Stimulated activated CD8-positive, alpha-beta memory T cell treated with anti-CD3 and anti-CD28 coated beads, Interleukin-15, amount 100 ng/mL, for 4 hours (primary cell): ENCODE results near the gene BPIFB1.

Experiments used
- DNase-seq, 2 donors: peaks; one replicate each; pipeline ENCODE4 v3.0.0-alpha.2; 2020; ENCODE audit warnings: low read depth in 2 of 2

BPIFB1 gene

DNA sequence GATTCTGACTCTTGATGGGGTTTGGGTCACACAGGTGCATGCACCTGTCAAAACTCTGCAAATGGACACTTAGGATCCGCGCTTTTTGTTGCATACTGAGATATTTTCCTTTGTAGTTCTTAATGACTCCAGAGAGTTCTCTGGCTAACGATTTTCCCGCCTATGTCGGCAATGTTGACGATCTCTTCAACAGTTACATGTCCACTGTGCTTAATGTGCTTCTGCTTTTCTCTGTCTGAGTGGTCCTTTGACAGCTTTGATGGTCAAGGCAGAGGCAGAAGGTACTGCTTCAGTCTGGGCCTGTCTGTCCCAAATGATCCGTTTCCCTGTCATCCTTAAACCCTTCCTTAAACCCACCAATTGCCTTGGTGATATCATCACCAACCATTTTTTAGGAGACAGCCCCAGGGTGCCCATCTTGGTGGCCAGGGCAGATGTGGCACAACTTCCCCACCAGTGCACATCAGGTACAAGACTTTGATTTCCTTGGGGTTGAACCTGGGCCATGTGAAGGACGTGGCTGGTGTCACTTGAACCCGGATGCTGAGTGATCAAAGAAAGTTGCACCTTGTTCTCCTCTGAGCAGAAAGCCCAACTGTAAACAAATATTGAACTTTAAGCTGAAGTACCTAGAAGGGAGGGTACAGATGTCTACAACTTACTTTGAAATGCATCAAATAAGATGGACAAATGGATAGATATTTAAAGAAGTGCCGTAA, 10.7 kb upstream of the BPIFB1 start:
- no peak for DNase-seq

DNA sequence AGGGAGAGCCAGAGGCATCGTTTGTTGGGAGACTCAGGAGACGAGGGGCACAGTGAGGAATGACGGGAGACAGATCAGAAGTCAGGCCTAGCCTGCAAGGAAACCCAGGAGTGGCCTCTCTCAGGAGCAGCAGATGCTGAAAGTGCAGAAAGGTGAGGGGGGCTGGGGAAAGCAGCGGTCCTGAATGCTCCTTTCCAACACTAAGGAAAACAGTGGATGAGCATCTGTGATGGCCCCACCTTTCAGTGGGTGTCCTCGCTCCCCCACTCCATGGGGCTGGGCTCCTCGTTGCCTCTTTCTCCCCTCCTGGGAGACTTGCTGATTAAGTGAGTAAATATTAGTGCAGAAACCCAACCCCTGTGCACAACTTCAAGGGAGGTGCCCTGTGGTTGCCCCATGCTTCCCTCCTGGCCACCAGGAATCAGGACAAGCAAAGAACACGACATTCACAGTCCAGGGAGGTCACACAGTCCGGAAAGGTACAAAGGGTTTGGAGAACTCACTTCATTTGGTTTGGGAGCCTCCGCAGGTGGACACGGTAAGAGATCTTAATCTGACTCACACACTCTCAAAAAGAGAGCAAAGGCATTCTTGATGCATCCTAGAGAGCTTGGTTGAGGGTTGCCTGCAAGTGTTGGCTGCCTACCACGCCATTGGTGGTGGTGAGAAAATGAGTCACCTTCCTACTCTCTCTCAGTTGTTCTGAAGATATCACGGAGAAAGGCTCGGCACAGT, 9.7 kb upstream of the BPIFB1 start:
- DNase-seq, result no peak

DNA sequence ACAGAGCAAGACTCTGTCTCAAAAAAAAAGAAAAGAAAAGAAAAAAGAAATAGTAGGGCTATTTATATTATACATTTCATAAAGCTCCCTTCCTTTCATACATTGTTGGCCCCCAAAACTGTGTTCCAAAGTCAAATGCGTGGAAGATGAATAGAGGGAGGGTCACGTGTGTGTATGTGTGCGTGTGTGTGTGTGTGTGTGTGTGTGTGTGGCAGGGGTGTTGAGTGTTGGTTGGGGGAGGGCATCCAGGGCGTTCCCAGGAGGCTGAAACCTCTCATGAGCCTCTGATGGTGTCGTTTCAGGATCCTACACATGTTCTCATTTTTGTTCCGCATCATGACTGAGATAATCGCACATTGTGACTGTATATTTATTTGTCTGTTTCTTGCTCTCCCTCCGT, 7.8 kb upstream of the BPIFB1 start:
- DNase-seq, result no peak

DNA sequence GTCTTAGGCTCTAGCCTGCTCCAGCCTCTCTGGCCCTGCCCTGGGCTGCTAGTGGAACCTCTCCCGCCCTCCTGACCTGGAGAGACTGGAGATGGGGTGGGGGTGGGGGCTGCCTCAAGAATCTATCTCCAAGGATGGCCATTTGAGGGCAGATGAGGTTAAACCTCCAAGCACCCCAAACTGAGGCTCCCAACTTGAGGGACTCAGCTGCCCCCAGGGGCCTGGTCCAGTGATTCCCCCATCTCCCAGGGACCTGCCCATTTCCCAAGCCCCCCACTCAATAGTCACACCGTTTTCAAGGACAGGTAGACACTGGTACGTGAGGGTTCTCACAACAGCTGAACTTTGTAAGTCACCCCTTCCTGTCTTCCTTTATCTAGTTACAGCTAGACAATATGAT, 7.1 kb upstream of the BPIFB1 start:
- no peak for DNase-seq

DNA sequence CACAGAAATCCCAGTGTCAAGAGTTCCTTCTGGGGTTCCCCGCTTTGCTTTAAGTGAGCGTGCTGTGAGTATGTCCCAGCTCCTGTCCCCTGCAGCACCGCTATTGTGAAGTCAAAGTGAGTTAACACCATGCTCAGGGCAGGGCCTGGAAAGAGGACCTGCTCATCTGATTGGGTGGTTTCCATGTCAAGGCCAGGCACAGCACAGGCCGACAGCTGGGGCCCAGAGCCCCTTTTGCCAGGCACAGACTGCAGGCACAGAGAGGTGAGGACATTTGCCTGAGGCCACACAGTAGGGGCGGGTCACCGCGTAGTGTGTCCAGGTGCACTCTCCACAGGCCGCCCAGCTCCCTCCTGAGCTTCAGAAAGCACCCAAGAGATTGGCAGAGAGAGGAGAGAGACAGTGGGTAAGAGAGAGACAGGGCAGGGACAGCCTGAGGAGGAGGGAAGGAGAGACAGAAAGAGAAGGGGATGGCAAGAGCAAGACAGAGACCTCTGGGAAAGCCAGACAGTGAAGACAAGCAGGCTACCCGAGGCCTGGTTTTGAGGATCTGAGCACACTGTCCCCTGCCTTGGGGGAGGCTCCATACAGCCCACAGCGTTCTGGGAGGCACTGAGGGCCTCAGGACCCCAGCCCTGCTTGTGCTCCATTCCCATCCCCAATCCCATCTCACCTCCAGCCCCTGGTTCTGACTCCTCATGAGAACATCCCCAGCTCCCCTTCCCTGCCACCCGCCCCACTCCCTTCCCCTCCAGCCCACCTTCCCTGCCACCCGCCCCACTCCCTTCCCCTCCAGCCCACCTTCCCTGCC, 6.5 kb upstream of the BPIFB1 start:
- DNase-seq, result no peak

DNA sequence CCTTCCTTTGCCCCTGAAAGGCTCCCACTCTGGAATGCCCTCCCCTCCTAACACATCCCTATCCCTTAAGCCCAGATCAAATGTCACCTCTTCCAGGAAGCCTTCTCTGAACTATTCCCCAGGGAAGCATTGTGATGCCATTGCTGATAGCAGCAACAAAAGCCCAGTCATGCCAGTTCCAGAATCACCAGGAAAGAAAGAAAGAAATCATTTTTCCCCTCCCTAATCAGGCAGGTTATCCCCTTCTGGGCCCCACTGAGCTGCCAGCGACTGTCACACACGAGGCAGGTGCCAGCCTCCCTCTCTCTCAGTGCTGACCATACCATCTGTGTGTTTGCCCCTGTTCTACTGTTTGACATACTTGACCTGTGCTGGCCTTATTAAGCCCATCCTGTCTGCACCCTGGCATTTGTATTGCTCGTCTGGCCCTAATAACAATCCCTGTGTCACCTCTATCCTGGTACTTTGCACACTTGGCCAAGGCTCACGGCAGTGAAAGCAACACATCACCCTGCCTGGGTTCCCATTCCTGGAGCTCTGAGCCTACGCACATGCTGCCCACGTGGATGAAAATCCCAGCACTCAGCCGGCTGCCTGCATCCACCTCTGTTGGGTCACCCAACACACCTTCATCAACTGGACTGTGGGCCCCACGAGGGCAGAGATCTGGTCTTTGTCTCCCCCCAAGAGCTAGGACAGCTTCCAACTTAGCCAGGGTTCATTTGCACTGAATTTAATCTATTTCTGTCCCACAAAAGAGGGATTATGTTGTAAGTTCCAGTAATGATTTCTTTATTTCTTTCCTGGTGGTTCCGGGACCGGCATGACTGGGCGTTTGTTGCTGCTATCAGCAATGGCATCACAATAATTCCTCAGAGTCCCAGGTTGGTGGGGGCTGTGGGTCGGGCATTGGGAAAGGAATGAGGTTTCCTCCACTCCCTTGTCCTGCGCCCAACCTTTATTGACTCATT, 5.3 kb upstream of the BPIFB1 start:
- DNase-seq, result no peak

DNA sequence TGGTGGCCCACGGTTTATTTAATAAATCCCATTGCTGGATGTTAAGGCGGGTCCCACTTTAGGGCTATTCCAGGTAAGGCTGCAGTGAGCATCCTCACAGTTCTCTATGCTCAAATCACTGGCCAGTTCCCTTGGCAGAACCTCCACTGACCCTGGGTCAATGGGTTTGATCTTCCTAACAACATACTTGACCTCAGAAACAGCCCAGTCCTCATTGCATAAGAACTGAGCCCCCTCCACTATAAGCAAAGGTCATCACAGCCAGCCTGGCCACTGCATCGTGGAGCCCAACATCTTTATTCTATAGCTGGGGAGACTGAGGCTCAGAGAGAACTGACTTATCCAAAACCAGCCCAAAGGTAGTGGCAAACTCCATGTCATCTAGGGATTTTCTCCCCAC, 4.3 kb upstream of the BPIFB1 start:
- DNase-seq, result no peak

DNA sequence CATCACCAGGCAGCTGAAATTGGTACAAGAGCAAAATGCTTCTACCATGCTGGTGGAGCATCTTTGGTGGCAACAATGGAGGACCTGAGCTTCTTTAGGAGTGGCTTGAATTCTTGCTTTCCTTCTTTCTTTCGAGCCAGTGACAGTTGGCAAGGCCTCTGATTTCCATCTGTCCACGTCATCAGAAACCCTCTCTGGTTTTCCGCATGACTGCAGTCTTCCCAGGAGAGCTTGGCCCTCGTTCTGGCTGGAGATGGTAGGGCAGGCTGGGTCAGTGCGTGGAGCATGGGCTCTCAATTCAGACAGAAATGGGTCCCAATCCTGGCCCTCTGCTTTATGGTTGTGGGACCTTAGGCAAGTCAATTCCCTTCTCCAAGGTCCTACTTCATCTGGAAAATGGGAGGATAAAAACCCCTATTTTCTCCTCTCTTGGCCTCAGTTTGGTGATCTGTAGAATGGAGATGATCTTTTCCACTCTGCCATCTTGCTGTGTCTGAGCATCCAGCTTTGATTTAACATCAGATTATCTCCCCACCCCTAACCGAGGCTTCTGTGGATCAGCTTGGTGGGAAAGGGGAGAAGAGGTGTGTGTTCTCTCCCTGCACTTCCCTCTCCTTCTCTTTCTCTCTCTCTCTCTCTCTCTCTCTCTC, 3.6 kb upstream of the BPIFB1 start:
- no peak for DNase-seq

DNA sequence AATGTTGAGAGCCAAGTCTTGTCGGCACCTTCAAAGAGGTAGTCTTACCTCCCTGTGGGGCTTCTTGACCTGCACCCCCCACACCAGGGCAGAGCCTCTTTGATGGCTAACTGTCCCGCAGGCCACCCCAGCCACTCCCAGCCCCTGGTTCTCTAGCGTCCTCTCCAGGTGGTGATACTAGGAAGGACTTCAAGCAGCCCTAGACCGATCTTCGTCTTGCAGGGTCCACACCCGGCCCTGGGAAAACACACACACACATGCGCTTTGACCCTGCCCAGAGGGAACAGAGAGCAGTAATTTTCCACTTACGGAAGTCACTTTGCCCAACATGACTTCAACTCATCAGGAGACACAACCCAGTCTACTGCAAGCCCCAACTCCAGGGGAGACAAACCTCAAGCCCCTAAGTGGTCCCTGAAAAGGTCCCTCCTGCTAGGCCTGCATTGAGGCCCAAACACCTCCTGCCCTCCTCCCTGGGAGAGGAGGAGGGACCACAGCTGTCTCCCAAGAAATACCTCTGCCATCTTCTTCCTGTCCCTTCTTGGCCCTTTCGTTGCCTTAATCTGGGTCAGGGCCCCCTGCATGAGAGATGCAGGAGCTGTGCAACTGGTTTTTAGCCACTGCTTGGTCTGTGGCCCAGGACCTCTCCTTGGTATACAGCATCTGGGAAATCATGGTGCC, 2.9 kb upstream of the BPIFB1 start:
- no peak for DNase-seq

DNA sequence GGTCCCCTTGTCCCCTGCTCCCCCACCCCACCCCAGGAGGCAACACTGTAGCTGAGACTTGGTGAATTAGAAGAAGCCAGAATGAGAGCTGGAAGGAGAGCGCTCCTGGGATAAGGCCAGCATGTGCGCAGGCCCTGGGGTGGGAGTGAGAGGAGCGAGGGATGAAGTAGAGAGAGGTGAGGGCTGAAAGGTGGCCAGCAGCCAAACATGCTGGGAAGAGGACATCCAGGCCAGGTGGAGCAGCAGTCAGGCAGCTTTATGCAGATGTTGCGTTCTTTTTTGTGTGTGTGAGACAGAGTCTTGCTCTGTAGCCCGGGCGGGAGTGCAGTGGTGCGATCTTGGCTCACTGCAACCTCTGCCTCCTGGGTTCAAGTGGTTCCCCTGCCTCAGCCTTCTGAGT, 2.2 kb upstream of the BPIFB1 start:
- DNase-seq, result no peak

DNA sequence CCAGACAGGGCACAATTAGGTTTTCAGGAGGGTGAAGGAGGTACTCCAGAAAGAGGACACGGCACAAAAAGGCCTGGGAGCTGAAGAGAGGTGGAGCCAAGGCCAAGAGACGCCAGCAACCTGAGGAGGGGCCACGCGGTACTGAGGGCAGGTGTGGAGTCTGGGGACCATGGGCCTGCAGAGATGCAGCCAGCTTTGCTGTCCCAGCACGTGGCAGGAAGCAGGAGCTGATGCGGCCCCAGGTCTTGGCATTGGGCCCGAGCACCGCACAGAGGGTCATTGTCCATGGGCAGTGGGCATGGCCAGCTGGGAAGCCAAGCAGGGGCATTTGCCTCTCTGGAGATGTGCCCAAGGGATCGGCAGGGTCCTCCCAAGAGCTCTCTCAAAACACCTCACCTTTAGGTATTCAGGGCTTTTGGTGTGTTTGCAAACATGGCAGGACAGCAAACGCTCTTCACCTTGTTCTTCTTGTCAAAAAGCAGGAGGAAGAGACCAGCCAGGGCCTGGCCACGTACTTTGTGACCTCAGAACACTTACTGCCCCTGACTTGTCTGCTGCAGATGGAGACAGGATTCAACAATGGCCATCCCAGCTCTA, 1.4 kb upstream of the BPIFB1 start:
- no peak for DNase-seq

DNA sequence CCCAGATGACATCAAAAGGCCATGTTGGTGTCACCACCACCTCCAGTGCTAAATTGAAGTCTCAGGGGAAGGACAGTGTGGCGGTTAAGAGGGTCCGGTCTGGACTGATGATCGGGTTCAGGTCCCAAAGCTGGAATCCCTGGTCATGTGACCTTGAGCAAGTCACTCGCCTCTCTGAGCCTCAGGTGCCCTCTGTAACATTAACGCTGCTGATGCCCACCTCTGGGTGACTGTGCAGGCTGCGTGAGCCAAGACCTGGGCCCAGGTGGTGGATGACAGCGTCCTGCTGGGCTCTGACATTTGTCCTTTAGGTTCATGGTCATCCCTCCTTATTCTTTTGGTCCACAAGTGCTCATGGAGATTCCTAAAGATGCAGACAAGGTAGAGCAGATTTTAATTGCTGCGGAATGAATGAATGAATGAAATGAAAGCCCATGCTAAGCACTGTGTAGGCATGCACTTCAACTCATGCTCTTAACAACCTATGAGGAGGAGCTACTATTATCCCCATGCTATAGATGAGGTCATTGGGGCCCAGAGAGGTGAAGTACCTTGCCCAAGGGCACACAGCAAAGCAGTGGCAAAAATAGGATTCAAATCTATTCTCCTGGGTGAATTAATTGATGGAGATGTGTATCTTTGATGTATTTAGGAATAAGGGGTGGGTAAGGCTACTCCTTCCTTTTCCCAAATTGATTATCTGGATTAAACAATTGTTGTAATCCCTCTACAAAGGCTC, 649 bp upstream of the BPIFB1 start:
- no peak for DNase-seq

DNA sequence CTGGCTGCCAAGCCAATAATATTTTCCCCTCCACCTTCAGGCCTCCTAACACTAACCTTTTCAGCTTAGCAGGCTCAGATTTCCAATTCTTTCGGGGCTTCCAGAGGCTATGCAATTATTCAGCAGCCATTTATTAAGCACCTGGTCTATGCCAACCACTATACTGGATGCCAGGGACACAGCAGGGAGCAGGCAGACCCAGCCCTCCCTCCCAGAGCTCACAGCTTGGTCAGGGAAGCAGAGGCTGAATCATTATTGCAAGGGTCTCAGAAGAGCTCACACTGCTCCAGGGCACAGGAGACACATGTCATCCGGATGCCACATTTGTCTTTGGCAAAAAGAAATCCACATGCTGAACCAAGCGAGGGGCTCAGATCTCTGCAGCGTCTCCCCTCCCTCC, 1.3 kb downstream of the BPIFB1 start:
- no peak for DNase-seq

DNA sequence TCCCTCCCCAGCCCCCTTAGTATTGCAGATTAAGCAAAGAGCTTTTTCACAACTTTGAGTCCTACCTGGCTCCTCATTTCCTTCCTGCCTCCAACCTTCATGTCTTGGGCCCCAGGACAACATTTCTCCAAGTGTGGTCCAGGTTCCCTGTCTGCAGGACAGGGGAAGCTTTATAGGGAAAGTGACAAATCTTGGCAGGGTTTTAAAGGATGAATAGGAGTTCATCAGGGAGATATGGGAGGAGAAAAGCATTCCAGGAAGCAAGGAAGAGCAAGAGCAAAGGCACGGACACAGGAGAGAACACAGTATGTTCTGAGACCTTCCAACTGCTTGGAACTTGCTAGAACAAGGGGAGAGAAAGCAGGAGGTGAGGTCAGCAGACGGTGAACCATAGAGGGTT, 1.9 kb downstream of the BPIFB1 start:
- no peak for DNase-seq

DNA sequence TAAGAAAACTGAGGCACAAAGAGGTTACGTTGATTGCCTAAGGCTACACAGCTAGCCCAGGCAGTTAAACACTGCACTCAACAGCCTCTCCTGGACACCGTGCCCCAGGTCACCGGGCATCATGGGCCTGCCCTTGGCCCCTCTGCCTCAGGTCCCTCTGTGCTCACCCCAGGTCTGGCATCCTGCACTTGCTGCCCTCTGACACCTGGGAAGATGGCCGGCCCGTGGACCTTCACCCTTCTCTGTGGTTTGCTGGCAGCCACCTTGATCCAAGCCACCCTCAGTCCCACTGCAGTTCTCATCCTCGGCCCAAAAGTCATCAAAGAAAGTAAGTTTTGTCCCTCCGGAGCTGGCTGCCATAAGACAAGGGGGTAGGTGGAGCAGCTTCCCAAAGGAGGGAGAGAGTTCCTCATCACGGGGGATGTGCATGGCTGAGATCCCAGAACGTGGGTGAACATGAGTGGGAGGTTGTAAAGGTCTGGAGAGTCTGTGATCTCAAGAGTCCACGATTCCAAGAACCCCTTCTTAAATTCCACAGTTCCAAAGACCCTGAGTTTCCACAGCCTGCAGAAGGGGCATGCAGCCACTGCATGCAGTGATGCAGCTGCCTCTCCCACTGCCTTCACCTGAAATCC, 3.0 kb downstream of the BPIFB1 start:
- no peak for DNase-seq

DNA sequence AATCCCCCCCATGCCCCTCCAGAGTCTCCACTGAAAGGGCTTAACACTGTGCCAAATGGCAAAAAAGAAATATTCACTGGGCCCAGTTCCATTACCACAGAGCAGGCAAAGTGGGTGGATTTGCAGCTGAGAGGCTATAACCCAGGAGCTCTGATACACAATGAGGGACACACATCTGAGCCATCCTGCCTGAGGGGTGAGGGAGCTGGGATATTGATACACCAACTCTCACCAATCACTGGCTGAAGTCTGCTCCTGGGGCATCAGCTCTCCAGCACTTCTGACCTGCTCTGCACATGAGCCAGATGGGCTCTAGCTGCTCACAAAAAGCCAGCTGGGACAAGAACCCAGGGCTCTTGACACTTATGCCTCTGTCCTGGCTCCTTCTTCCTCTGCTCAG, 4.9 kb downstream of the BPIFB1 start:
- DNase-seq, result no peak

DNA sequence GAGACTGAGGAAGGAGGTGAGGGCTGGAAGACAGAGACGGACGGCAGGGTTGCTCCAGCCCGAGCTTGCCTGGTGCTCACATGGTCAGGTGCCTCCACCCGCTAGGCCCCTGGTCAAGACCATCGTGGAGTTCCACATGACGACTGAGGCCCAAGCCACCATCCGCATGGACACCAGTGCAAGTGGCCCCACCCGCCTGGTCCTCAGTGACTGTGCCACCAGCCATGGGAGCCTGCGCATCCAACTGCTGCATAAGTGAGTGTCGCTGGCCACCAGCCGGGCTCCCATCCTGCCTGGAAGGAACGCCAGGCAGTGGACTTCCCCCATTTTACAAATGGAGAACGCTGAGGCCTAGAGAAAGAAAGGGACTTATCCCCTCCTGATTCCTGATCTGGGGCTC, 7.8 kb downstream of the BPIFB1 start:
- DNase-seq, result no peak

DNA sequence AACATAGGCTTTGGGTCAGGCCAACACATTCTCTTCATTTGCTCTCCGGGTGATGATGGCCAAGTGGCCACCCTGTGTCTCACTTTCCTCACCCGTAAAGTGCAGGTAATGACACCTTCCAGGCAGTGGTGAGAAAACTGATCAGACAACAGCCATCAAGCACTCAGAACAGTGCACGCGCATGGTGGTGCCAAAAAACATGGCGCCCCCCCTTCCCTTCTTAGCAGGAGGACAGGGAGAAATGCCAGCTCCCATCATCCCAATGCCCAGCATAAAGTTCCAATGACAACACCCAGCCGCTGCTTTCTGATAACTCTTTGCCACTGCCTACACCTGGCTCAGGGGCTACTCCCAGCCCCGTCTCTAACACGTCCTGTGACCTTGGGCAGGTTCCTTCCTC, 8.4 kb downstream of the BPIFB1 start:
- DNase-seq, result no peak

DNA sequence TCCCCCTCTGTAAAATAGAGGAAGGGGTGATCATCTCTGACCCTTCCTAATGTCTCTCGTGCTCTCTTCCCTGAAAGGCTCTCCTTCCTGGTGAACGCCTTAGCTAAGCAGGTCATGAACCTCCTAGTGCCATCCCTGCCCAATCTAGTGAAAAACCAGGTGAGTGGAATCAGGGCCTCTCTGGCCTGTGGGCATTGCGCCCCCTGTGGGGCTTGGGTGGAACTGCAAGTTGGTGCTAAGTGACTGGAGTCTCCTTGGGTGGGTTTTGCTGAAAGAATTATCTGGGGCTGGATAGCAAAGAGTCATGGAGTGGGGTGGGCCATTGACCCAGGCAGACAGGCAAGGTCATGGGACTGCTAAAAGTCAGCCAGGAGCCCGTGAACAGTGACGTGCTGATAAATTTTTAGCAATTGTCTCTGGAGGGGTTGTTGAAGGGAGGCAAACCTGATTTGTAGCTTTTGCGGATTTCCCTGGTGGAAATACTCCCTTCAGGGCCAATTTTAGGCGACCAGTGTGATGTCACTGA, 8.9 kb downstream of the BPIFB1 start:
- peak; percentile 21 to 23 for DNase-seq
